ENCODE measurements around the gene SOX14. TPM values are rescaled to one million over a fixed set of nuclear protein-coding genes. Genes with fewer than 3 reads are reported as not detected.

The SOX14 gene
- total RNA-seq, 1 donor = not detected

Other genes with a start within 250 kb of the SOX14 start
- not detected for gene CLDN18, start 245.8 kb downstream of the SOX14 start, total RNA-seq